WERI-Rb-1 (cell line): ENCODE results near the gene TGM2.

Experiments used
- DNase-seq: peaks from one replicate; pipeline ENCODE4 v3.0.0-alpha.2; 2020
- H3K27ac ChIP-seq: fragments of 250-450 bp; sonication (Bioruptor Pico); 2 replicates; pipeline ENCODE4 v1.5.1; 2020; ENCODE audit warnings: mild to moderate bottlenecking, moderate library complexity
- H3K27me3 ChIP-seq: fragments of 250-450 bp; sonication (Bioruptor Pico); 2 replicates; pipeline ENCODE4 v1.5.1; 2021; ENCODE audit warnings: mild to moderate bottlenecking, low read depth, moderate library complexity; ENCODE audit not compliant: insufficient read depth, severe bottlenecking
- H3K36me3 ChIP-seq: fragments of 250-450 bp; sonication (Bioruptor Pico); 2 replicates; pipeline ENCODE4 v1.5.1; 2020; ENCODE audit warnings: mild to moderate bottlenecking, moderate library complexity
- H3K4me3 ChIP-seq: 2 replicates; pipeline ENCODE4 v1.5.1; 2011; ENCODE audit warnings: low read depth, mild to moderate bottlenecking, control low read depth, low read length
- H3K9me3 ChIP-seq: fragments of 250-450 bp; sonication (Bioruptor Pico); 2 replicates; pipeline ENCODE4 v1.5.1; 2021; ENCODE audit warnings: mild to moderate bottlenecking, moderate library complexity; ENCODE audit not compliant: severe bottlenecking
- CTCF ChIP-seq: IDR thresholded peaks from 2 replicates; pipeline ENCODE4 v1.5.1; 2011; ENCODE audit warnings: low read depth, mild to moderate bottlenecking, control low read depth, inconsistent platforms, low read length

TGM2 gene

GRCh38 chr20:38208088-38208487 lies 43.0 kb upstream of the TGM2 start:
- H3K36me3 ChIP-seq, result no peaks in the 10 kb centered on the region
- DNase-seq, result no peak

GRCh38 chr20:38207621-38208020 lies 42.6 kb upstream of the TGM2 start:
- Histone ChIP-seq H3K9me3 (no peaks in the 10 kb centered on the region), H3K4me3 (no peak overlapping the region), H3K27me3 (no peaks in the 10 kb centered on the region), H3K27ac (no peak overlapping the region), H3K36me3 (no peaks in the 10 kb centered on the region)
- DNase-seq, result no peak
- no peak for TF ChIP-seq CTCF

More at GRCh38 chr20:38208088-38208487, 43.0 kb upstream of the TGM2 start:
- no peak overlapping the region for H3K27ac ChIP-seq
- no peaks in the 10 kb centered on the region for H3K9me3 ChIP-seq
- TF ChIP-seq CTCF, result no peak
- no peak overlapping the region for H3K4me3 ChIP-seq
- H3K27me3 ChIP-seq, result no peaks in the 10 kb centered on the region

GRCh38 chr20:38205001-38205400 lies 39.9 kb upstream of the TGM2 start:
- no peaks in the 10 kb centered on the region for H3K9me3 ChIP-seq
- no peak overlapping the region for H3K4me3 ChIP-seq
- H3K36me3 ChIP-seq, result no peaks in the 10 kb centered on the region
- no peaks in the 10 kb centered on the region for H3K27me3 ChIP-seq
- TF ChIP-seq CTCF, result no peak
- no peak overlapping the region for H3K27ac ChIP-seq
- DNase-seq, result no peak

- no peak for DNase-seq
- no peaks in the 10 kb centered on the region for H3K27me3 ChIP-seq
- H3K27ac ChIP-seq, result no peak overlapping the region
- no peaks in the 10 kb centered on the region for H3K9me3 ChIP-seq
- H3K36me3 ChIP-seq, result no peaks in the 10 kb centered on the region
- no peak for TF ChIP-seq CTCF
- no peak overlapping the region for H3K4me3 ChIP-seq
Measured at GRCh38 chr20:38203981-38204357, 38.9 kb upstream of the TGM2 start.

- Histone ChIP-seq H3K9me3 (no peaks in the 10 kb centered on the region), H3K27me3 (no peaks in the 10 kb centered on the region), H3K4me3 (no peak overlapping the region), H3K27ac (no peak overlapping the region), H3K36me3 (no peaks in the 10 kb centered on the region)
- no peak for DNase-seq
- no peak for TF ChIP-seq CTCF
Measured at GRCh38 chr20:38203337-38203980, 38.4 kb upstream of the TGM2 start.

- DNase-seq, result no peak
- H3K4me3 ChIP-seq, result no peak overlapping the region
Measured at GRCh38 chr20:38202982-38203293, 37.9 kb upstream of the TGM2 start.

More at GRCh38 chr20:38202982-38203293, 37.9 kb upstream of the TGM2 start:
- Histone ChIP-seq H3K27ac (no peak overlapping the region), H3K9me3 (no peaks in the 10 kb centered on the region), H3K36me3 (no peaks in the 10 kb centered on the region), H3K27me3 (no peaks in the 10 kb centered on the region)
- TF ChIP-seq CTCF, result no peak
